DND-41 (cell line): ENCODE measurements around the gene KLHDC7A.

Source experiments
- EZH2 ChIP-seq: IDR thresholded peaks from 3 replicates; pipeline ENCODE4 v1.6.1; 2012; ENCODE audit warnings: borderline replicate concordance, low read depth, mild to moderate bottlenecking, moderate library complexity, low read length, inconsistent platforms; ENCODE audit not compliant: severe bottlenecking
- TF ChIP-seq, protein P1 (sequence below): IDR thresholded peaks from 2 replicates; pipeline ENCODE4 v1.5.1; 2012; ENCODE audit warnings: borderline replicate concordance, low read length, moderate library complexity, mild to moderate bottlenecking; ENCODE audit not compliant: poor library complexity, severe bottlenecking; ENCODE audit errors: extremely low read depth

DNA sequence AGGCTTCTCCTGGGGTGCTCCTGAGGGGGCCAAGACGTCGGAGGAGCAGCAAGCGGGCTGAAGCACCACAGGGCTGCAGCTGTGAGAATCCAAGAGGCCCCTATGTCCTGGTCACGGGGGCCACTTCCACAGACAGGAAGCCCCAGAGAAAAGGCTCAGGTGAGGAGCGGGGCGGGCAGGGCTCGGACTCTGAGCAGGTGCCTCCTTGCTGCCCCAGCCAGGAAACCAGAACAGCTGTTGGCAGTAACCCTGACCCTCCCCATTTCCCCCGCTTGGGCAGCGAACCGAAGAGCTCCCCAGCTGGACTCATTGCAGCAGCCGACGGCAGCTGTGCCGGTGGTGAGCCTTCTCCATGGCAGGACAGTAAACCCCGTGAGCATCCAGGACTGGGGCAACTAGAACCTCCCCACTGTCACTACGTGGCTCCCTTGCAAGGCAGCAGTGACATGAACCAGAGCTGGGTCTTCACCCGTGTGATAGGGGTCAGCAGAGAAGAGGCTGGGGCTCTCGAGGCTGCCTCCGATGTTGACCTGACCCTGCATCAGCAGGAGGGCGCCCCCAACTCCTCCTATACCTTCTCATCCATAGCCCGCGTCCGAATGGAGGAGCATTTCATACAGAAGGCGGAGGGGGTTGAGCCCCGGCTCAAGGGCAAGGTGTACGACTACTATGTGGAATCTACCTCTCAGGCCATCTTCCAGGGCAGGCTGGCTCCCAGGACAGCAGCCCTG lies 625 bp downstream of the KLHDC7A start:
- TF ChIP-seq, protein P1, sequence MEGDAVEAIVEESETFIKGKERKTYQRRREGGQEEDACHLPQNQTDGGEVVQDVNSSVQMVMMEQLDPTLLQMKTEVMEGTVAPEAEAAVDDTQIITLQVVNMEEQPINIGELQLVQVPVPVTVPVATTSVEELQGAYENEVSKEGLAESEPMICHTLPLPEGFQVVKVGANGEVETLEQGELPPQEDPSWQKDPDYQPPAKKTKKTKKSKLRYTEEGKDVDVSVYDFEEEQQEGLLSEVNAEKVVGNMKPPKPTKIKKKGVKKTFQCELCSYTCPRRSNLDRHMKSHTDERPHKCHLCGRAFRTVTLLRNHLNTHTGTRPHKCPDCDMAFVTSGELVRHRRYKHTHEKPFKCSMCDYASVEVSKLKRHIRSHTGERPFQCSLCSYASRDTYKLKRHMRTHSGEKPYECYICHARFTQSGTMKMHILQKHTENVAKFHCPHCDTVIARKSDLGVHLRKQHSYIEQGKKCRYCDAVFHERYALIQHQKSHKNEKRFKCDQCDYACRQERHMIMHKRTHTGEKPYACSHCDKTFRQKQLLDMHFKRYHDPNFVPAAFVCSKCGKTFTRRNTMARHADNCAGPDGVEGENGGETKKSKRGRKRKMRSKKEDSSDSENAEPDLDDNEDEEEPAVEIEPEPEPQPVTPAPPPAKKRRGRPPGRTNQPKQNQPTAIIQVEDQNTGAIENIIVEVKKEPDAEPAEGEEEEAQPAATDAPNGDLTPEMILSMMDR = no peak
- TF ChIP-seq EZH2 = no peak
